Mesenchymal stem cell (in vitro differentiated cells and primary cell): Measurements from ENCODE around the gene NLRP12. TPM values are rescaled to one million over a fixed set of nuclear protein-coding genes. Genes with fewer than 3 reads are reported as not detected.

ENCODE experiments used
- small RNA-seq: library from polyadenylated mRNA; stranded (forward); fragments of <200 nt; extraction: miRNeasy Mini kit (QIAGEN cat#:217004); gene quantifications from one replicate; pipeline ENCODE3, GENCODE V24; 2013; ENCODE audit warnings: low read depth

NLRP12 gene

Small RNAs within 50 kb of the gene (small RNA-seq; reads per million reads assigned to genes)
- gene AC008753.1 (not detected), gene MIR1283-2 (not detected), gene MIR371A (not detected), gene MIR372 (not detected), gene MIR373 (2.0 reads per million), gene MIR516A1 (not detected), gene MIR516A2 (not detected), gene MIR519A1 (not detected), gene MIR521-1 (not detected), gene MIR527 (not detected), gene RNU6-1041P (not detected), gene RNU6-165P (not detected), gene RNU6-751P (not detected), gene RNU6-982P (not detected)
